Liver (tissue), 9 donors: ENCODE results near the gene FGF12. TPM values are rescaled to one million over a fixed set of nuclear protein-coding genes. Genes with fewer than 3 reads are reported as not detected.

ENCODE experiments used
- DNase-seq: peaks from one replicate; pipeline ENCODE4 v3.0.0-alpha.2; 2017; ENCODE audit warnings: low spot score
- H3K27ac ChIP-seq, 2 donors: one replicate each; pipeline ENCODE4 v1.7.0; 2013; ENCODE audit warnings: inconsistent platforms in 2 of 2, low read length in 2 of 2, control low read depth in 1 of 2, low read depth in 1 of 2, mild to moderate bottlenecking in 1 of 2
- H3K27me3 ChIP-seq, 4 donors: one replicate each; pipeline versions ENCODE4 v1.6.1 to v1.7.0; 2013; ENCODE audit warnings: low read length in 3 of 4, inconsistent platforms in 1 of 4, mild to moderate bottlenecking in 1 of 4, moderate library complexity in 1 of 4; ENCODE audit not compliant: control insufficient read depth in 4 of 4, insufficient read depth in 4 of 4
- H3K36me3 ChIP-seq, 4 donors: one replicate each; pipeline versions ENCODE4 v1.6.1 to v1.7.0; 2013; ENCODE audit warnings: low read length in 3 of 4, mild to moderate bottlenecking in 3 of 4, low read depth in 1 of 4, moderate library complexity in 1 of 4; ENCODE audit not compliant: control insufficient read depth in 4 of 4, insufficient read depth in 3 of 4
- H3K4me1 ChIP-seq, 4 donors: one replicate each; pipeline versions ENCODE4 v1.6.1 to v1.7.0; 2013; ENCODE audit warnings: low read length in 3 of 4, mild to moderate bottlenecking in 3 of 4, moderate library complexity in 1 of 4; ENCODE audit not compliant: control insufficient read depth in 4 of 4, insufficient read depth in 4 of 4
- H3K4me3 ChIP-seq, 3 donors: one replicate each; pipeline versions ENCODE4 v1.6.1 to v1.7.0; 2013; ENCODE audit warnings: low read length in 3 of 3, control low read depth in 1 of 3, low read depth in 1 of 3, mild to moderate bottlenecking in 1 of 3
- H3K9ac ChIP-seq, 2 donors: one replicate each; pipeline ENCODE4 v1.7.0; 2013; ENCODE audit warnings: low read length in 2 of 2, mild to moderate bottlenecking in 2 of 2, moderate library complexity in 2 of 2, control low read depth in 1 of 2, low read depth in 1 of 2
- H3K9me3 ChIP-seq, 4 donors: one replicate each; pipeline versions ENCODE4 v1.6.1 to v1.7.0; 2013; ENCODE audit warnings: low read length in 3 of 4; ENCODE audit not compliant: control insufficient read depth in 4 of 4
- ATF3 ChIP-seq: IDR thresholded peaks from 2 replicates; pipeline ENCODE4 v1.6.1; 2016; ENCODE audit warnings: antibody characterized with exemption
- CTCF ChIP-seq: fragments of 150-350 bp; IDR thresholded peaks from 2 replicates; pipeline ENCODE4 v1.5.1; 2017; ENCODE audit warnings: improper control_type of control experiment, low read depth, low read length; ENCODE audit not compliant: missing input control
- EGR1 ChIP-seq, 2 donors: IDR thresholded peaks; 2 replicates each; pipeline ENCODE4 v1.6.1; 2016 to 2018; ENCODE audit warnings: antibody characterized with exemption in 2 of 2, low read depth in 2 of 2
- FOXA1 ChIP-seq: IDR thresholded peaks from 2 replicates; pipeline ENCODE4 v1.6.1; 2016; ENCODE audit warnings: antibody characterized with exemption
- FOXA2 ChIP-seq: IDR thresholded peaks from 2 replicates; pipeline ENCODE4 v1.6.1; 2016; ENCODE audit warnings: antibody characterized with exemption
- GABPA ChIP-seq, 2 donors: IDR thresholded peaks in 1 of 2; conservative IDR thresholded peaks in 1 of 2; 2 replicates each; pipeline ENCODE4 v1.6.1; 2016; ENCODE audit warnings: antibody characterized with exemption in 2 of 2, mild to moderate bottlenecking in 1 of 2, moderate library complexity in 1 of 2
- HNF4A ChIP-seq, 2 donors: conservative IDR thresholded peaks; 2 replicates each; pipeline ENCODE4 v1.6.1; 2016; ENCODE audit warnings: antibody characterized with exemption in 2 of 2, mild to moderate bottlenecking in 2 of 2
- HNF4G ChIP-seq: IDR thresholded peaks from 2 replicates; pipeline ENCODE4 v1.6.1; 2016; ENCODE audit warnings: antibody characterized with exemption
- JUND ChIP-seq, 2 donors: IDR thresholded peaks; 2 replicates each; pipeline ENCODE4 v1.6.1; 2016; ENCODE audit warnings: antibody characterized with exemption in 2 of 2
- MAX ChIP-seq: IDR thresholded peaks from 2 replicates; pipeline ENCODE4 v1.6.1; 2016; ENCODE audit warnings: antibody characterized with exemption
- NR2F2 ChIP-seq: IDR thresholded peaks from 2 replicates; pipeline ENCODE4 v1.6.1; 2016; ENCODE audit warnings: antibody characterized with exemption
- RAD21 ChIP-seq, 2 donors: IDR thresholded peaks; 2 replicates each; pipeline ENCODE4 v1.6.1; 2016; ENCODE audit warnings: antibody characterized with exemption in 2 of 2, mild to moderate bottlenecking in 2 of 2
- REST ChIP-seq: IDR thresholded peaks from 2 replicates; pipeline ENCODE4 v1.6.1; 2016; ENCODE audit warnings: antibody characterized with exemption, mild to moderate bottlenecking
- RXRA ChIP-seq, 2 donors: IDR thresholded peaks; 2 replicates each; pipeline ENCODE4 v1.6.1; 2017 to 2018; ENCODE audit warnings: antibody characterized with exemption in 2 of 2, mild to moderate bottlenecking in 1 of 2
- SP1 ChIP-seq: IDR thresholded peaks from 2 replicates; pipeline ENCODE4 v1.6.1; 2018; ENCODE audit warnings: antibody characterized with exemption, mild to moderate bottlenecking
- TAF1 ChIP-seq: conservative IDR thresholded peaks from 2 replicates; pipeline ENCODE4 v1.6.1; 2016; ENCODE audit warnings: antibody characterized with exemption, mild to moderate bottlenecking
- YY1 ChIP-seq: IDR thresholded peaks from 2 replicates; pipeline ENCODE4 v1.6.1; 2016; ENCODE audit warnings: antibody characterized with exemption, mild to moderate bottlenecking
- ZBTB33 ChIP-seq: IDR thresholded peaks from 2 replicates; pipeline ENCODE4 v1.6.1; 2016; ENCODE audit warnings: antibody characterized with exemption
- WGBS: extraction: QIAGEN DNeasy Blood & Tissue Kit; methylation state at CpG from one replicate; pipeline ENCODE4 v1.1.7; 2013; 5-methylcytosine and 5-hydroxymethylcytosine counted together
- polyA plus RNA-seq, 2 donors: library from polyadenylated mRNA; stranded (reverse) in 1 of 2; unstranded in 1 of 2; fragments of 200-250 nt in 1 of 2; fragments of >200 nt in 1 of 2; fragmentation: Nextera tagmentation in 1 of 2; extraction: Ambion mirVana in 1 of 2; gene quantifications; one replicate each; pipeline versions ENCODE4 v1.2.1 to v1.2.3, GENCODE V29; 2013 to 2015
- total RNA-seq, 2 donors: library from RNA; depleted of rRNA; stranded (reverse); fragments of >200 nt; gene quantifications; one replicate each; pipeline ENCODE4 v1.2.3, GENCODE V29; 2014
- donor health status: healthy.
- donor health status: healthy.
- donor health status: healthy.
- donor health status: healthy.
- donor health status: healthy.

The FGF12 gene
- total and polyA plus RNA-seq, 4 donors: 0.11 to 0.59 (median 0.19) TPM

- Histone ChIP-seq H3K36me3 (no peaks in the 10 kb centered on the region), H3K4me1 (no peaks in the 10 kb centered on the region), H3K27ac (no peak overlapping the region), H3K9me3 (no peaks in the 10 kb centered on the region), H3K4me3 (no peak overlapping the region), H3K27me3 (no peaks in the 10 kb centered on the region), H3K9ac (no peak overlapping the region)
- no peak for TF ChIP-seq ATF3
- TF ChIP-seq RAD21 (IDR thresholded peaks at IDR 0.05): no peak
- no peak for TF ChIP-seq FOXA1
- TF ChIP-seq MAX: no peak
- no peak for DNase-seq
- WGBS: 51% methylated on average over 5 of the region's 5 CpGs
Measured at GRCh38 chr3:192545333-192545732, 182.0 kb downstream of the FGF12 start.

GRCh38 chr3:192543163-192543562 lies 184.2 kb downstream of the FGF12 start:
- Histone ChIP-seq H3K27me3 (no peaks in the 10 kb centered on the region), H3K9ac (no peak overlapping the region), H3K36me3 (no peaks in the 10 kb centered on the region), H3K4me1 (no peaks in the 10 kb centered on the region), H3K9me3 (no peaks in the 10 kb centered on the region), H3K27ac (no peak overlapping the region), H3K4me3 (no peak overlapping the region)
- no peak for DNase-seq
- TF ChIP-seq HNF4A (conservative IDR thresholded peaks at IDR 0.05): no peak
- no peak for TF ChIP-seq RAD21 (IDR thresholded peaks at IDR 0.05)
- TF ChIP-seq SP1: no peak
- TF ChIP-seq RXRA (IDR thresholded peaks at IDR 0.05): no peak
- TF ChIP-seq ATF3: no peak
- TF ChIP-seq REST: no peak
- TF ChIP-seq FOXA2: no peak
- no peak for TF ChIP-seq CTCF
- TF ChIP-seq MAX: no peak
- TF ChIP-seq TAF1: no peak
- no peak for TF ChIP-seq FOXA1
- TF ChIP-seq NR2F2: no peak
- no peak for TF ChIP-seq EGR1 (IDR thresholded peaks at IDR 0.05; ENCODE audit: low read depth in 2 of 2)
- TF ChIP-seq ZBTB33: no peak
- no peak for TF ChIP-seq YY1
- no peak for TF ChIP-seq HNF4G
- TF ChIP-seq JUND (IDR thresholded peaks at IDR 0.05): no peak
- no peak for TF ChIP-seq GABPA (IDR thresholded peaks at IDR 0.05 in 1 of 2, conservative IDR thresholded peaks at IDR 0.05 in 1 of 2)
- WGBS: 90% methylated on average over 3 of the region's 3 CpGs
